ENCODE measurements around the gene PRKN. TPM values are rescaled to one million over a fixed set of nuclear protein-coding genes. Genes with fewer than 3 reads are reported as not detected.

Gene PRKN
- polyA plus RNA-seq, 1 donor from 2014 or later, result 1.2 TPM

DNA sequence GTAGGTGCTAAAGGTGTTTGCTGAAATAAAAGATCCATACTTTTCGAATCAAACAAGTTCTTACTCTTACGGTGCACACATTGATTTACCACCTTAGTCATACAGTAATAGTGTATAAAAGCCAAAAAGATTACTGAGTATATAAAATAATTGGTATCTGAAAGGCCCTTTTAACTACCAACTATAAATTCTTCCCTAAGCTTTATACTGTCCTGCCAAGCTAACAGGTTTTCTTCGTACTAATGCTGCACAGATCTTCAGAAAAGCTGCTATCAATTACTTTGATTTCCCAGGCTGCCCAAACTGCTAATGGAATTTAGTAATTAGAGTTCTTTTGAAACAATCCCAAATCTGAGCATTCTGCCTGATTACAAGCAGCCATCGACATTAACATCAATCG, 97.5 kb downstream of the PRKN start:
- Histone ChIP-seq H3K9me3 (ENCODE audit: low read length) (no peaks in the 10 kb centered on the region), H3K4me2 (ENCODE audit: low read length) (no peak overlapping the region), H3K36me3 (ENCODE audit: insufficient read depth, low read length) (no peaks in the 10 kb centered on the region), H3K9ac (ENCODE audit: low read length) (no peak overlapping the region), H3K27ac (ENCODE audit: low read length) (no peak overlapping the region), H3K79me2 (replicated peaks; ENCODE audit: insufficient read depth, low read length) (no peaks in the 10 kb centered on the region), H3F3A (ENCODE audit: insufficient read depth, low read length, poor library complexity, severe bottlenecking) (no peaks in the 10 kb centered on the region), H2AFZ (ENCODE audit: low read depth, low read length) (no peak overlapping the region), H4K20me1 (ENCODE audit: insufficient read depth) (no peaks in the 10 kb centered on the region), H3K4me3 (ENCODE audit: low read length) (no peak overlapping the region), H3K27me3 (ENCODE audit: insufficient read depth, low read depth, low read length) (no peaks in the 10 kb centered on the region), H3K9me2 (ENCODE audit: insufficient read depth, low read length) (no peaks in the 10 kb centered on the region)
- no peak for TF ChIP-seq RAD21 (conservative IDR thresholded peaks at IDR 0.05)
- no peak for TF ChIP-seq EP300 (conservative IDR thresholded peaks at IDR 0.05; ENCODE audit: poor library complexity, severe bottlenecking)
- no peak for TF ChIP-seq CTCF (IDR thresholded peaks at IDR 0.05; ENCODE audit: poor library complexity, severe bottlenecking)
- TF ChIP-seq POLR2AphosphoS5 (IDR thresholded peaks at IDR 0.05), result no peak
- no peak for TF ChIP-seq SMC3 (conservative IDR thresholded peaks at IDR 0.05; ENCODE audit: poor library complexity)
- TF ChIP-seq, protein P1, sequence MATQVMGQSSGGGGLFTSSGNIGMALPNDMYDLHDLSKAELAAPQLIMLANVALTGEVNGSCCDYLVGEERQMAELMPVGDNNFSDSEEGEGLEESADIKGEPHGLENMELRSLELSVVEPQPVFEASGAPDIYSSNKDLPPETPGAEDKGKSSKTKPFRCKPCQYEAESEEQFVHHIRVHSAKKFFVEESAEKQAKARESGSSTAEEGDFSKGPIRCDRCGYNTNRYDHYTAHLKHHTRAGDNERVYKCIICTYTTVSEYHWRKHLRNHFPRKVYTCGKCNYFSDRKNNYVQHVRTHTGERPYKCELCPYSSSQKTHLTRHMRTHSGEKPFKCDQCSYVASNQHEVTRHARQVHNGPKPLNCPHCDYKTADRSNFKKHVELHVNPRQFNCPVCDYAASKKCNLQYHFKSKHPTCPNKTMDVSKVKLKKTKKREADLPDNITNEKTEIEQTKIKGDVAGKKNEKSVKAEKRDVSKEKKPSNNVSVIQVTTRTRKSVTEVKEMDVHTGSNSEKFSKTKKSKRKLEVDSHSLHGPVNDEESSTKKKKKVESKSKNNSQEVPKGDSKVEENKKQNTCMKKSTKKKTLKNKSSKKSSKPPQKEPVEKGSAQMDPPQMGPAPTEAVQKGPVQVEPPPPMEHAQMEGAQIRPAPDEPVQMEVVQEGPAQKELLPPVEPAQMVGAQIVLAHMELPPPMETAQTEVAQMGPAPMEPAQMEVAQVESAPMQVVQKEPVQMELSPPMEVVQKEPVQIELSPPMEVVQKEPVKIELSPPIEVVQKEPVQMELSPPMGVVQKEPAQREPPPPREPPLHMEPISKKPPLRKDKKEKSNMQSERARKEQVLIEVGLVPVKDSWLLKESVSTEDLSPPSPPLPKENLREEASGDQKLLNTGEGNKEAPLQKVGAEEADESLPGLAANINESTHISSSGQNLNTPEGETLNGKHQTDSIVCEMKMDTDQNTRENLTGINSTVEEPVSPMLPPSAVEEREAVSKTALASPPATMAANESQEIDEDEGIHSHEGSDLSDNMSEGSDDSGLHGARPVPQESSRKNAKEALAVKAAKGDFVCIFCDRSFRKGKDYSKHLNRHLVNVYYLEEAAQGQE (IDR thresholded peaks at IDR 0.05; ENCODE audit: borderline replicate concordance), result no peak
- no peak for TF ChIP-seq EZH2 (IDR thresholded peaks at IDR 0.05; ENCODE audit: borderline replicate concordance, insufficient read depth, low read length, poor library complexity, severe bottlenecking)
- no peak for TF ChIP-seq TAF1 (IDR thresholded peaks at IDR 0.05; ENCODE audit: low read depth)
- no peak for TF ChIP-seq MXI1 (conservative IDR thresholded peaks at IDR 0.05; ENCODE audit: poor library complexity, severe bottlenecking)

DNA sequence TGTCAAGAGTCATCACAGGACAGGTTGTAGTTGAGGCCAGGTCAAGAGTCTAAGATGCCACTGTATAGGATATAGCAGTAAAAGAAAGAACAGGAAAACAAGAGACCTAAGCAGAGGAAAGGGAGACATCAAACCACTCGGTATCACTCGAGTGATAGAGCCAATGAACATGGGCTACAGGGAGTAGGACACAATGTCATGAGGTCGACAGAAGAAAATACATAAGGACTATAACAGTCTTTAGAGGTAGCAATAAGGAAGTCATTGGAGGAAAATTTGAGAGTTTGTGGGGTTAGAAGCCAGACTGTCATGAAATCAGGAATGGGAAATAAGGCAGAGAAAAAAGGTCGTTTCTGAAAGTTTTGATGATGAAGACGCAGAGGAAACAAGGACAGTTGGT, 99.7 kb downstream of the PRKN start:
- Histone ChIP-seq H3K9me3 (ENCODE audit: low read length) (no peaks in the 10 kb centered on the region), H3K36me3 (ENCODE audit: insufficient read depth, low read length) (no peaks in the 10 kb centered on the region), H4K20me1 (ENCODE audit: insufficient read depth) (no peaks in the 10 kb centered on the region), H3K27me3 (ENCODE audit: insufficient read depth, low read depth, low read length) (no peaks in the 10 kb centered on the region), H3F3A (ENCODE audit: insufficient read depth, low read length, poor library complexity, severe bottlenecking) (no peaks in the 10 kb centered on the region), H3K4me3 (ENCODE audit: low read length) (no peak overlapping the region), H3K79me2 (replicated peaks; ENCODE audit: insufficient read depth, low read length) (no peaks in the 10 kb centered on the region), H3K27ac (ENCODE audit: low read length) (no peak overlapping the region), H3K9ac (ENCODE audit: low read length) (no peak overlapping the region), H2AFZ (ENCODE audit: low read depth, low read length) (no peak overlapping the region), H3K4me2 (ENCODE audit: low read length) (no peak overlapping the region), H3K9me2 (ENCODE audit: insufficient read depth, low read length) (no peaks in the 10 kb centered on the region)
- TF ChIP-seq EP300 (conservative IDR thresholded peaks at IDR 0.05; ENCODE audit: poor library complexity, severe bottlenecking) (no peak), CTCF (IDR thresholded peaks at IDR 0.05; ENCODE audit: poor library complexity, severe bottlenecking) (no peak), TAF1 (IDR thresholded peaks at IDR 0.05; ENCODE audit: low read depth) (no peak), EZH2 (IDR thresholded peaks at IDR 0.05; ENCODE audit: borderline replicate concordance, insufficient read depth, low read length, poor library complexity, severe bottlenecking) (no peak), RAD21 (conservative IDR thresholded peaks at IDR 0.05) (no peak), POLR2AphosphoS5 (IDR thresholded peaks at IDR 0.05) (no peak), SMC3 (conservative IDR thresholded peaks at IDR 0.05; ENCODE audit: poor library complexity) (no peak), MXI1 (conservative IDR thresholded peaks at IDR 0.05; ENCODE audit: poor library complexity, severe bottlenecking) (no peak)
- TF ChIP-seq, protein P1 (IDR thresholded peaks at IDR 0.05; ENCODE audit: borderline replicate concordance), result no peak

All from neural cell (in vitro differentiated cells).